A549 (cell line): ENCODE results near the gene ADD3. TPM values are rescaled to one million over a fixed set of nuclear protein-coding genes. Genes with fewer than 3 reads are reported as not detected.

Source experiments
- ATAC-seq, 2 experiments: fragments of 200-7000 bp in 1 of 2; fragments of >200 bp in 1 of 2; cut with Nextera tagmentation in 1 of 2; cut with Tn5 transposase in 1 of 2; 3 replicates each; pipeline versions ENCODE4 v1.8.0 to v1.9.1; 2018 to 2020; ENCODE audit warnings: mild to moderate bottlenecking in 1 of 2, moderate library complexity in 1 of 2
- CTCF ChIA-PET: fragments of 300-600 bp; sonication (Branson Sonifier 250); formaldehyde crosslinking; extraction: SDS; loops from one replicate; lab custom pipeline; 2021; ENCODE audit warnings: antibody characterized with exemption, inconsistent platforms; lab: Yijun Ruan, JAX
- POLR2A ChIA-PET: fragments of 350-600 bp; formaldehyde crosslinking; extraction: SDS; loops from one replicate; lab custom pipeline; 2021; ENCODE audit warnings: antibody characterized with exemption, inconsistent platforms; lab: Yijun Ruan, JAX
- DNase-seq, 2 experiments: peaks; one replicate each; pipeline versions ENCODE4 v3.0.0 to v3.0.0-alpha.2; 2011 to 2016; ENCODE audit warnings: low read depth in 1 of 2, low spot score in 1 of 2
- FAIRE-seq: peaks from 2 replicates; lab custom pipeline; 2011; peaks lifted over from hg19 to GRCh38; lab: Jason Lieb, UNC
- H3K27ac ChIP-seq, 2 experiments: fragments of >200 bp; sonication (Bioruptor Twin); formaldehyde crosslinking; 3 replicates each; pipeline ENCODE4 v1.5.1; 2016 to 2017
- H3K4me1 ChIP-seq: fragments of >200 bp; sonication (Bioruptor Twin); formaldehyde crosslinking; 3 replicates; pipeline ENCODE4 v1.6.1; 2016
- H3K4me2 ChIP-seq: fragments of >200 bp; sonication (Bioruptor Twin); formaldehyde crosslinking; 3 replicates; pipeline ENCODE4 v1.6.1; 2016
- H3K4me3 ChIP-seq: fragments of >200 bp; sonication (Bioruptor Twin); formaldehyde crosslinking; 3 replicates; pipeline ENCODE4 v1.5.1; 2016
- H3K9me3 ChIP-seq: fragments of >200 bp; sonication (Bioruptor Twin); formaldehyde crosslinking; 3 replicates; pipeline ENCODE4 v1.6.1; 2016
- CBX8 ChIP-seq: fragments of 200-600 bp; sonication (generic); IDR thresholded peaks from 2 replicates; pipeline ENCODE4 v1.6.1; 2016
- CEBPB ChIP-seq, 2 experiments: fragments of >200 bp in 1 of 2; sonication (Bioruptor Twin) in 1 of 2; formaldehyde crosslinking in 1 of 2; IDR thresholded peaks; 2 replicates each; pipeline ENCODE4 v1.6.1; 2012 to 2016
- EHMT2 ChIP-seq: fragments of 200-600 bp; sonication (generic); IDR thresholded peaks from 2 replicates; pipeline ENCODE4 v1.6.1; 2016; ENCODE audit warnings: antibody characterized with exemption, low read depth, mild to moderate bottlenecking, moderate library complexity
- EP300 ChIP-seq, 2 experiments: fragments of >200 bp; sonication (Bioruptor Twin); formaldehyde crosslinking; IDR thresholded peaks; 2 replicates in 1 of 2; 3 replicates in 1 of 2; pipeline ENCODE4 v1.6.1; 2016 to 2017
- FOSB ChIP-seq: fragments of 250-450 bp; sonication (Bioruptor Pico); IDR thresholded peaks from 2 replicates; pipeline ENCODE4 v1.5.0; 2020; ENCODE audit warnings: mild to moderate bottlenecking, moderate library complexity
- FOSL2 ChIP-seq, 2 experiments: fragments of 450-650 bp in 1 of 2; fragments of >200 bp in 1 of 2; sonication (Bioruptor Twin) in 1 of 2; formaldehyde crosslinking; IDR thresholded peaks; 2 replicates each; pipeline versions ENCODE4 v1.5.0 to v1.6.1; 2016 to 2020; ENCODE audit warnings: mild to moderate bottlenecking in 1 of 2, moderate library complexity in 1 of 2
- KDM1A ChIP-seq: fragments of 200-600 bp; sonication (generic); IDR thresholded peaks from 2 replicates; pipeline ENCODE4 v1.6.1; 2016; ENCODE audit warnings: low read depth, mild to moderate bottlenecking
- MAZ ChIP-seq: fragments of 150-350 bp; IDR thresholded peaks from 2 replicates; pipeline ENCODE4 v1.6.1; 2014; ENCODE audit warnings: antibody characterized with exemption, low read depth, low read length, borderline replicate concordance
- MYC ChIP-seq: IDR thresholded peaks from 2 replicates; pipeline ENCODE4 v1.6.1; 2012; ENCODE audit warnings: mild to moderate bottlenecking, inconsistent platforms, low read length, improper control_type of control experiment, borderline replicate concordance
- NFE2L2 ChIP-seq: fragments of 150-350 bp; conservative IDR thresholded peaks from 2 replicates; pipeline ENCODE4 v1.6.1; 2014; ENCODE audit warnings: low read length
- PHF8 ChIP-seq: fragments of 200-600 bp; sonication (generic); IDR thresholded peaks from 2 replicates; pipeline ENCODE4 v1.6.1; 2016; ENCODE audit warnings: low read depth, mild to moderate bottlenecking, antibody characterized with exemption, moderate library complexity, borderline replicate concordance
- POLR2AphosphoS2 ChIP-seq: conservative IDR thresholded peaks from 2 replicates; pipeline ENCODE4 v1.6.1; 2012; ENCODE audit warnings: low read length, improper control_type of control experiment, inconsistent platforms
- SREBF2 ChIP-seq: fragments of 450-650 bp; IDR thresholded peaks from 2 replicates; pipeline ENCODE4 v1.6.1; 2014; ENCODE audit warnings: mild to moderate bottlenecking, moderate library complexity
- TFCP2L1 ChIP-seq: fragments of 250-450 bp; sonication (Bioruptor Pico); IDR thresholded peaks from 2 replicates; pipeline ENCODE4 v1.5.0; 2021; ENCODE audit warnings: mild to moderate bottlenecking
- TP53 ChIP-seq: fragments of 250-450 bp; sonication (Bioruptor Pico); IDR thresholded peaks from 2 replicates; pipeline ENCODE4 v1.5.0; 2021; ENCODE audit warnings: mild to moderate bottlenecking, moderate library complexity
- ZSCAN20 ChIP-seq: fragments of 250-450 bp; sonication (Bioruptor Pico); IDR thresholded peaks from 2 replicates; pipeline ENCODE4 v1.8.0; 2022; ENCODE audit warnings: mild to moderate bottlenecking, moderate library complexity
- WGBS: methylation state at CpG from one replicate; pipeline ENCODE4 v1.1.6; 2017; ENCODE audit errors: missing lambda C conversion rate; 5-methylcytosine and 5-hydroxymethylcytosine counted together
- polyA plus RNA-seq, 4 experiments: library from polyadenylated mRNA; depleted of rRNA in 3 of 4; stranded (reverse); fragments of >200 nt; fragmentation: RNase III in 1 of 4; extraction: RNeasy Plus Mini Kit Qiagen cat#74134 plus additional on column Dnase treatment in 1 of 4; gene quantifications; 2 replicates in 3 of 4; 3 replicates in 1 of 4; pipeline ENCODE4 v1.2.3, GENCODE V29; 2011 to 2017
- TF ChIP-seq, protein P1 (sequence below): fragments of 150-350 bp; IDR thresholded peaks from 2 replicates; pipeline ENCODE4 v1.6.1; 2014; ENCODE audit warnings: low read depth, mild to moderate bottlenecking, low read length
- TF ChIP-seq, protein P2 (sequence below): fragments of >200 bp; sonication (Bioruptor Twin); formaldehyde crosslinking; IDR thresholded peaks from 3 replicates; pipeline ENCODE4 v1.6.1; 2016
- TF ChIP-seq, protein P3 (sequence below): fragments of >200 bp; sonication (Bioruptor Twin); formaldehyde crosslinking; IDR thresholded peaks from 2 replicates; pipeline ENCODE4 v1.6.1; 2016
- TF ChIP-seq, protein P4 (sequence below): fragments of 200-600 bp; sonication (generic); IDR thresholded peaks from 2 replicates; pipeline ENCODE4 v1.6.1; 2016; ENCODE audit warnings: antibody characterized with exemption, mild to moderate bottlenecking, moderate library complexity

The ADD3 gene
- polyA plus RNA-seq, 2 of the 4 experiments (the other 2 are of a cell fraction), result 9.8 to 48.2 TPM

DNA sequence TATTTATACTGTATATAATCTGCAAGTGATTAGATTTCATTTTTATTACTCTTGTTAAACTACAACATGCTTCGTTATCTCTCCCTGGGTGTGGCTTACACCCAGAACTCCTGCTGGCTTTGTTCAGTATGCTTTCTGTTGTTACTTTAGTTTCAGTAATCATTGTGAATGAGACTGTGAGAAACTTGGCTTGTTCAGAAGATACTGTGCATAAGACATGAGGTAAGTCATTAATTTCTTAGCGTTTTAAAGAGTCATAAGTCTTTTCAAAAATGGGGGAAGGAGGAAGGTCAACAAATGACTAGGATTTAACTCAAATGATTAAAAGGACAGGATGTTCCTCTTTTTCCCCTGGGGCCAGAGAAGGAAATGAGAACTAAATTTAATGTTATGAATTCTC lies 11.6 kb upstream of the ADD3 start:
- no peak for ATAC-seq
- TF ChIP-seq TFCP2L1 (CRISPR knock-in tag), result no peak
- no peaks in the 10 kb centered on the region for H3K9me3 ChIP-seq
- DNase-seq, result no peak
- H3K4me3 ChIP-seq, result no peak overlapping the region
- CTCF ChIA-PET, result interaction anchor here (1.0 kb wide), 1 partner anchor 112 kb away, joined by 3 read pairs; no protein-coding TSS in a partner anchor
- 19% methylated on average over 2 of the region's 2 CpGs for WGBS
- 0 out of 3 replicates have a peak, but pooled peaks cover 4% of the 10 kb centered on the region for H3K4me1 ChIP-seq
- no peak for FAIRE-seq
- POLR2A ChIA-PET, result interaction anchor here (0.6 kb wide), 1 partner anchor 15 kb away, joined by 5 read pairs; no protein-coding TSS in a partner anchor
- no peak overlapping the region; a peak in 1 of 6 replicates for H3K27ac ChIP-seq
- no peak overlapping the region for H3K4me2 ChIP-seq

DNA sequence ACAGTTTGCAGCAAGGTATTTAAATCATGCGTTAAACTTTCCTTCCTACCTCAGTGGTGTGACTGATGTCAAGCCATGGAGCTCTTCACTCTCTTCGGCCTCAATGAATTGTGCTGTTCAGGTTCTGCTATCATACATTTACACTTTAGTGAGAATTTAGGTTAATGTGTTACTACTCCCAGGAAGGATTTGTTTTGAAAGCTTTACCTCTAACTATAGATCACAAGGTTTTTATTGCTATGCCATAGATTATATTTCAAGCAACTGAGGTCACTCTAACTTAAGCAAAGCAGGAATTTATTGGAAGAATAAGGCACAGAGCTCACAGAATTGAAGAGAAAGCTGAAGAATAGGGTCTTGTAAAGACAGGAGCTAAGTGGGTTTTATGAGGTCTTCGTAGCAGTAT lies 11.0 kb upstream of the ADD3 start:
- FAIRE-seq, result no peak
- H3K27ac ChIP-seq, result no peak overlapping the region
- no peak overlapping the region for H3K4me3 ChIP-seq
- no peaks in the 10 kb centered on the region for H3K9me3 ChIP-seq
- ChIA-PET POLR2A (interaction anchor here (0.6 kb wide), 1 partner anchor 14 kb away, joined by 5 read pairs; no protein-coding TSS in a partner anchor), CTCF (no interaction called here)
- no peak for ATAC-seq
- 0 out of 3 replicates have a peak, but pooled peaks cover 4% of the 10 kb centered on the region for H3K4me1 ChIP-seq
- H3K4me2 ChIP-seq, result no peak overlapping the region
- TF ChIP-seq, protein P1, sequence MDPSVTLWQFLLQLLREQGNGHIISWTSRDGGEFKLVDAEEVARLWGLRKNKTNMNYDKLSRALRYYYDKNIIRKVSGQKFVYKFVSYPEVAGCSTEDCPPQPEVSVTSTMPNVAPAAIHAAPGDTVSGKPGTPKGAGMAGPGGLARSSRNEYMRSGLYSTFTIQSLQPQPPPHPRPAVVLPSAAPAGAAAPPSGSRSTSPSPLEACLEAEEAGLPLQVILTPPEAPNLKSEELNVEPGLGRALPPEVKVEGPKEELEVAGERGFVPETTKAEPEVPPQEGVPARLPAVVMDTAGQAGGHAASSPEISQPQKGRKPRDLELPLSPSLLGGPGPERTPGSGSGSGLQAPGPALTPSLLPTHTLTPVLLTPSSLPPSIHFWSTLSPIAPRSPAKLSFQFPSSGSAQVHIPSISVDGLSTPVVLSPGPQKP, result no peak
- TF ChIP-seq, protein P2, sequence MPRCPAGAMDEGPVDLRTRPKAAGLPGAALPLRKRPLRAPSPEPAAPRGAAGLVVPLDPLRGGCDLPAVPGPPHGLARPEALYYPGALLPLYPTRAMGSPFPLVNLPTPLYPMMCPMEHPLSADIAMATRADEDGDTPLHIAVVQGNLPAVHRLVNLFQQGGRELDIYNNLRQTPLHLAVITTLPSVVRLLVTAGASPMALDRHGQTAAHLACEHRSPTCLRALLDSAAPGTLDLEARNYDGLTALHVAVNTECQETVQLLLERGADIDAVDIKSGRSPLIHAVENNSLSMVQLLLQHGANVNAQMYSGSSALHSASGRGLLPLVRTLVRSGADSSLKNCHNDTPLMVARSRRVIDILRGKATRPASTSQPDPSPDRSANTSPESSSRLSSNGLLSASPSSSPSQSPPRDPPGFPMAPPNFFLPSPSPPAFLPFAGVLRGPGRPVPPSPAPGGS, result no peak
- TF ChIP-seq CEBPB (IDR thresholded peaks at IDR 0.05) (no peak), FOSB (CRISPR knock-in tag) (no peak), POLR2AphosphoS2 (no peak), SREBF2 (no peak), ZSCAN20 (CRISPR knock-in tag) (no peak), KDM1A (no peak), MAZ (no peak), FOSL2 (IDR thresholded peaks at IDR 0.05) (no peak), FOSL2 (CRISPR knock-in tag; IDR thresholded peaks at IDR 0.05) (no peak), MYC (no peak), CBX8 (no peak)
- TF ChIP-seq, protein P3, sequence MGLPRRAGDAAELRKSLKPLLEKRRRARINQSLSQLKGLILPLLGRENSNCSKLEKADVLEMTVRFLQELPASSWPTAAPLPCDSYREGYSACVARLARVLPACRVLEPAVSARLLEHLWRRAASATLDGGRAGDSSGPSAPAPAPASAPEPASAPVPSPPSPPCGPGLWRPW, result no peak
- TF ChIP-seq, protein P4, sequence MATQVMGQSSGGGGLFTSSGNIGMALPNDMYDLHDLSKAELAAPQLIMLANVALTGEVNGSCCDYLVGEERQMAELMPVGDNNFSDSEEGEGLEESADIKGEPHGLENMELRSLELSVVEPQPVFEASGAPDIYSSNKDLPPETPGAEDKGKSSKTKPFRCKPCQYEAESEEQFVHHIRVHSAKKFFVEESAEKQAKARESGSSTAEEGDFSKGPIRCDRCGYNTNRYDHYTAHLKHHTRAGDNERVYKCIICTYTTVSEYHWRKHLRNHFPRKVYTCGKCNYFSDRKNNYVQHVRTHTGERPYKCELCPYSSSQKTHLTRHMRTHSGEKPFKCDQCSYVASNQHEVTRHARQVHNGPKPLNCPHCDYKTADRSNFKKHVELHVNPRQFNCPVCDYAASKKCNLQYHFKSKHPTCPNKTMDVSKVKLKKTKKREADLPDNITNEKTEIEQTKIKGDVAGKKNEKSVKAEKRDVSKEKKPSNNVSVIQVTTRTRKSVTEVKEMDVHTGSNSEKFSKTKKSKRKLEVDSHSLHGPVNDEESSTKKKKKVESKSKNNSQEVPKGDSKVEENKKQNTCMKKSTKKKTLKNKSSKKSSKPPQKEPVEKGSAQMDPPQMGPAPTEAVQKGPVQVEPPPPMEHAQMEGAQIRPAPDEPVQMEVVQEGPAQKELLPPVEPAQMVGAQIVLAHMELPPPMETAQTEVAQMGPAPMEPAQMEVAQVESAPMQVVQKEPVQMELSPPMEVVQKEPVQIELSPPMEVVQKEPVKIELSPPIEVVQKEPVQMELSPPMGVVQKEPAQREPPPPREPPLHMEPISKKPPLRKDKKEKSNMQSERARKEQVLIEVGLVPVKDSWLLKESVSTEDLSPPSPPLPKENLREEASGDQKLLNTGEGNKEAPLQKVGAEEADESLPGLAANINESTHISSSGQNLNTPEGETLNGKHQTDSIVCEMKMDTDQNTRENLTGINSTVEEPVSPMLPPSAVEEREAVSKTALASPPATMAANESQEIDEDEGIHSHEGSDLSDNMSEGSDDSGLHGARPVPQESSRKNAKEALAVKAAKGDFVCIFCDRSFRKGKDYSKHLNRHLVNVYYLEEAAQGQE, result no peak
- WGBS, result 85% methylated on average over 3 of the region's 3 CpGs
- DNase-seq, result no peak

DNA sequence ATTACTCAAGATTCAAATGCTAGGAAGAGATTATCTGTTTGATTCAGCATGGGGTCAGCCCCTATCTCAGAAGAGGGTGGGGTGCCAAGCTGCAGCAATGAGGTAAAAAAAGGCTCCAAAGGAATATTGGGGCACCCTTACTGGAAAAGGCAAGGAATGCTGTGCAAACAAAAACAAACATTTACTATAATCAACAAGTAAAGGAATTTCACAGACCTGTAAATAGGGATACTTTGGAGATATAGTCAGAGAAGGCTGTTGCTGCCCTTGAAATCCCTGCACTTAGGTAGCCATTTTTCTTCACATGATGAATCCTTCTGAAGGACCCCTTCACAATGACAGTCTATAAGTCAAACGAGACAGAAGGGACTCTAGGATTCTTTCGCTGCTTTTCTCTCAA lies 10.6 kb upstream of the ADD3 start:
- Histone ChIP-seq H3K27ac (no peak overlapping the region), H3K4me3 (no peak overlapping the region)
- no peak for DNase-seq
- POLR2A ChIA-PET, result no interaction called here
- TF ChIP-seq EHMT2 (no peak), ZSCAN20 (CRISPR knock-in tag) (no peak), PHF8 (no peak), NFE2L2 (no peak), EP300 (IDR thresholded peaks at IDR 0.05) (no peak), TP53 (CRISPR knock-in tag) (no peak), FOSL2 (IDR thresholded peaks at IDR 0.05) (no peak), FOSL2 (CRISPR knock-in tag; IDR thresholded peaks at IDR 0.05) (no peak)
- TF ChIP-seq, all 56 proteins: peak for 0
- CTCF ChIA-PET, result no interaction called here
- Histone ChIP-seq H3K9me3 (no peaks in the 10 kb centered on the region), H3K4me1 (0 out of 3 replicates have a peak, but pooled peaks cover 4% of the 10 kb centered on the region), H3K4me2 (no peak overlapping the region)
- 65% methylated on average over 2 of the region's 2 CpGs for WGBS
- FAIRE-seq (no peak), ATAC-seq (no peak)
